Stimulated activated naive CD4-positive, alpha-beta T cell treated with Interleukin-2 at 50 U/mL for 16 hours (primary cell): Measurements from ENCODE around the gene CRLF1.

Experiments
- DNase-seq: peaks from one replicate; lab custom pipeline; 2025; lab: John Stamatoyannopoulos, UW

Gene CRLF1, protein sequence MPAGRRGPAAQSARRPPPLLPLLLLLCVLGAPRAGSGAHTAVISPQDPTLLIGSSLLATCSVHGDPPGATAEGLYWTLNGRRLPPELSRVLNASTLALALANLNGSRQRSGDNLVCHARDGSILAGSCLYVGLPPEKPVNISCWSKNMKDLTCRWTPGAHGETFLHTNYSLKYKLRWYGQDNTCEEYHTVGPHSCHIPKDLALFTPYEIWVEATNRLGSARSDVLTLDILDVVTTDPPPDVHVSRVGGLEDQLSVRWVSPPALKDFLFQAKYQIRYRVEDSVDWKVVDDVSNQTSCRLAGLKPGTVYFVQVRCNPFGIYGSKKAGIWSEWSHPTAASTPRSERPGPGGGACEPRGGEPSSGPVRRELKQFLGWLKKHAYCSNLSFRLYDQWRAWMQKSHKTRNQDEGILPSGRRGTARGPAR

DNA sequence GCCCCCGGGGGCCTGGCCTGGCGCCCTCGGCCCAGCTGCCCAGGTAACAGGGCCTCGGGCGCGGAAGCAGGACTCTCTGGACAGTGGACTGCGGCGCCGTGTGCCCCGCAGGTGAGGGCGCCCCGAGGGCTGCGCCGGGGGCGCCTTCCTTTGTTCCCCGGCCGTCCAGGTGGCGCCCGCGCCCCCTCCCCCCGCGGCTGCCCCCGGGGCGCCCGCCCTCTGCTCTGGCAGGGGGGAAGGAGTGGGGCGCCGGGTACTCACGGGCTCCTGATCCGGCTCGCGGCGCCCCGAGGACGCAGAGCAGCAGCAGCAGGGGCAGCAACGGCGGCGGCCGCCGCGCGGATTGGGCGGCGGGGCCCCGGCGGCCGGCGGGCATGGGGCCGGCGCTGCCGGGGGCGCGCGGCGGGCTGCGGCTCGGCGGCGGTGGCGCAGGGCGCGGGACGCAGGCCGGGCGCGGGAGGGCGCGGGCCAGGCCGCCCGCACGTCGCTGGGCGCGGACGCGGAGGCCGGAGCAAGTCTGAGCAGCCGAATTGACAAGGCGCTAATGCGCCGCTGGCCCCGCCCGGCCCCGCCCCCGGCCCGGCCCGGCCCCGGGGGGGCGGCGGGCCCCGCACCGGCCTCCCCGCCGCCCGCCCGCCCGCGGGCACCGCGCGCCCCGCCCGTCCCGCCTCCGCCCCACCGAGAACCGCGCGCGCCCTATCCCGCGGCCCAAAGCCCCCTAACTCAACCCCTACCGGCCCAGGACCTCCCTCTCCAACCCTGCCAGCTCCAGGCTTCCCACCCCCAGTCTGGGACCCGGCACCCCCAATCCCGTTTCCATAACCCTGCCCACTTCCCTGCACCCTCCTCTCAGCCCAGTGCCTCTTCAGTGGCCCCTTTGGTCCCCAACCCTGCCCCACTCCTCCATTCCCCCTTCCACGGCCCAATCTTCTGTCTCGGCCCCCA lies at the start of gene CRLF1:
Gene CRLF1 (minus strand): TSS at position 519 of the 945 bp plus-strand sequence. CDS start 143 bp downstream, at position 376.
- no peak for DNase-seq

DNA sequence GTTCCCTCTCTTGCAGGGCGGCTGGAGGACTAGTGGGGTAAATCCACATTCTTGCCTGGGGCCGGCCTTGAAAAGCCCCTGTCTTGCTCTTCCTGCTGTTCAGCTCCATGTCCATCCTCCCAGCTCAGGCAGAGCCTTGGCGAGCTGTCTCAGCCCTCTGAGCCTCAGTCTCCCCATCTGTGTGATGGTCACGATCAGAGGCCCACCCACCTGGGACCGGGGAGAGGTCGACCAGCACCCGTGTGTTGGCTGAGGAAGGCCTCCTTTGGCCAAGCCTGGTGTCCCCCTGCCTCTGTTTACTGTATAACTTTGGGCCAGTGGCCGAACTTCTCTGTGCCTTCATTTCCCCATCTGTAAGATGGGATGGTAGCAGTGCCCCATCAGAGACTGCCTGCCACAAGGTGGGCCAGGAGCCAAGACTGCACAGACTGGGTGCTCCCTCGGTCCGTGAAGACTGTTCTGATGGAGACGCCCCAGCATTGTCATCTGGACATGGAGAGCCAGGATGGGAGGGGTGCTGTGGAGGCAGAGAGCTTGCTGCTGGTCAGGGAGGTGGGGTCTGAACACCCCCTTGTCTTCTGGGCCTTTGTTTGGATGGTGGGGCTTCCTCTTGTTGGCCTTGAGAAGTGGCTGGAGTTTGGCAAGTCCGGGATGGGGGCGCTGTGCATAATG lies 48.7 kb upstream of the CRLF1 start:
- no peak for DNase-seq

DNA sequence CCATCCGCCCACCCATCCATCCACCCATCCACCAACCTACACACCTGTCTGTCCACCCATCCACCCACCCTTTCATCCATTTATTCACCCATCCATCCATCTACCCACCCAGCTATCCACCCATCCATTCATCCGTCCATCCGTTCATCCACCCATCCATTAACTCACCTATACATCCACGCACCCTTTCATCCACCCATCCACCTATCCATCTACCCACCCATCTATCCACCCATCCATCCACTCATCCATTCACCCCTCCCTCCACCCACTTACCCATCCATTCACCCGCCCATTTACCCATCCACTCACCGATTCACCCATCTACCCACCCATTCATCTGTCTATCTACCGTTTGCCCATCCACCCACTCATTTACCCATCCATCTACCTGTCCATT lies 47.9 kb upstream of the CRLF1 start:
- DNase-seq, result no peak

DNA sequence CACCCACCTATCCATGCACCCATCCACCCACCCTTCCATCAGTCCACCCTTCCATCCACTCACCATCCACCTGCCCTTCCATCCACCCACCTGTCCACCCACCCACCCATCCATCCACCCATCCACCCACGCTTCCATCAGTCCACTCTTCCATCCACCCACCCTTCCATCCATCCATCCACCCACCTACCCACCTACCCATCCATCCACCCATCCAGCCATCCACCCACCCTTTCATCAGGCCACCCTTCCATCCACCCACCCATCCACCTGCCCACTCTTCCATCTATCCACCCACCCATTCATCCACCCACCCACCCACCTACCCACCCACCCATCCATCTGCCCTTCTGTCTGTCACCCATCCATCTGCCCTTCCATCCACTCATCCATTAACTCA lies 47.3 kb upstream of the CRLF1 start:
- DNase-seq, result no peak

DNA sequence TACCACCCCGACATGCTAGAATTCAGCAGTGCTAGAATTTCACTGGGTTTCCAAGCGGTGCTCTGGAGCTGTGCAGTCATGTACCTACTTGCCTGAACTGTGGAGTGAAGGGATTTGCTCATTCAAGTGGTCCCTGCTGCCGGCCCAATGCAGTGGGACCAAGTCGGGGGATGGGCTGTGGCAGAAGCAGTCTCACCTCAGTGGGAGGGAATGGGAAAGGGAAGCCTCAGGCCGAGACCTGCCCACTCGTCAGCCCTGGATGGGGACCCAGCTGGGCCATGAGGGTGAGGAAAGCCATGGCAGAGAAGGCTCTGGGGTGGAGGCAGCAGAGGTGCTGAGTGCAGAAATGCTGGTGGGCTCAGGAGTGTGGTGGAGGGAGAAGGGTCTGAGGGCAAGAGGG lies 45.1 kb upstream of the CRLF1 start:
- no peak for DNase-seq

DNA sequence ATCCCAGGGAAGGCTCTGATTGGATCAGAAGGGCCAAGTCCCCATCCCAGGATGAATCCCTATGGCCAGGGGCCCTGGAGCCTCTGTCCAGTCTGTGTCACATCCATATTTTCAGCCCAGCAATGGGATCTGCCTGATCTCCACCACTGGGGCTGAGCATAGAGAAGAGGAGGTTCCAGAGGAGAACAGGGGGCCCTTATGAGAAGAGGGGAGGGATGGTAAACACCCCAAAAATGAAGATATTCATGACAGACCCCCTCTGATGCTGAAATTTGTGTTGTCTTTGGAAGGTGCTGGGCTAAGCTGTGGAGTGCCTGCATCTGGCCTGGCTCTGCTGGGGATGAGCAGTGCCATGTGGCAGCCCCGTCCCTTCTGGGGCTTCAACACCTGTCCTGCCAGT lies 44.7 kb upstream of the CRLF1 start:
- no peak for DNase-seq

DNA sequence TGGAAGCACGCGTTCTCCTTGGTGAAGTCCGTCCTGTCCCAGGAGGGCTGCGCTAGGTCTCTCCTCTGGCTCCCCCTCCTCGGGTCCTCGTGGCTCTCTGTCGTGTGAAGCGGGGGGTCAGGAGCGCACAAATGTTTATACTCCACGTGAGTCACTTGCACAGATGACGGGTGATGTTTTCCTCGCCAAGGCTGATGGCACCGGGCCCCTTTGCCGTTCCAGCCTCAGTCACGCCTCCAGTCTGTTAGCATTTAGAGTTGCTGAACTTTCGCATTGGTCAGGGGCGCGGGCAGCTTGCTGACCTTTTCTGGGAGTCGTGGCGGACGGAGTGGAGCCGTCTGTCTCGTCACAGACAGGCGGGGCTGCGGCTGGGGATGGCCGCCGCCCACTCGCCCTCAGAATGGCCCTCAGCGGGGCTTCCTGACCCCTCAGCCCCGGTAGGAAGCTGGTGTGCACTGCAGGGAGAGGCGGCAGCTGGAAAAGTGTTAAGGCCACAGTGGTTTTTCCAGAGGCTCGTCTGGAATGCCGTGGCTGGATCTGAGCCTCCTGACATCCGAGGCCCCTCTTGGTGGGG lies 44.0 kb upstream of the CRLF1 start:
- DNase-seq, result no peak

DNA sequence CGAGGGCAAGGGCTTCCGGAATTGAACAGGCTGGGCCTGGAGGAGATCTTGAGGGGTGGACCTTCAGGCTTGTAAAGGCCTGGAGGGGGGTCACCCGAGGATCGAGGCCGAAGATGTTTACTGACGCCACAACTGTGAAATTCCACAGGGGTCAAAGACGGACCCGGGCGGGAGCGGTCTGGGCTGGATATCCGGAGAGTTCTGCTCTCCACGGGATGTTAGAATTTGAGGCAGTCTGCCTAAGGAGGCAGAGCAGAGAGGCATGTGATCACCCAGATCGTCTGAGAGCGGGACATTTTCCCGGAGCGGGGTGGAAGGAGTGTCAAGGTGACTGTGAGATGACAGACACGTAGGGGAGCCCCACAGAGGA lies 43.4 kb upstream of the CRLF1 start:
- DNase-seq, result no peak

DNA sequence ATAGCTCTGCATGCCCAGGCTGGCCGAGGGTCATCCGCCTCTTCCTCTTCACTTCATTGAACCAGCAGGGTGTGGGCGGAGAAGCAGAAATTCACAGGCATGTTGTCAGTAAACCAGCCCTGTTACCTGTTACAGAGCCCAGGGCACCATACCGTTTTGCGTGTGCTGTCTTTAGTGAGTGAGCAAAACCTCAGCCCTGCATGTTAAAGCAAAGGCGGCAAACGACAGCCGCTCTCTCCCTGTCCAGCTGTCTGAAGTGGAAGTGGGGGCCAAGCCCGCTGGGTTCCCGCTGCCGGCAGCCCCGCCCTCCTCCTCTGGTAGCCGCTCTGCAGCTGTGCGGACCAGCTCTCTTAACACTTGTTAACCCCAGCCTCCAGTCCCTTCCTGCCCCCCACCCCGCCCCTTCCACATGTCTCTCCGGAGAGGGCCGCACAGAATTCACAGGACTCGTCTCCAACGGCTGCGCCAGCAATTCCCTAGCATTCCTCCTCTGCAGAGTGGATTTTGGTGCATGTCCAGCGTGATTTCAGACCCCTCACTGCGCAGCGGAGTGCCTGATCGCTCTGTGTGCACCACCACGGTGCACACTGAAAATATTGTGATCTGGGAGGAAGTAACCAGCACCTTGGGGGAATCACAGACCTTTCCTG lies 42.9 kb upstream of the CRLF1 start:
- no peak for DNase-seq

DNA sequence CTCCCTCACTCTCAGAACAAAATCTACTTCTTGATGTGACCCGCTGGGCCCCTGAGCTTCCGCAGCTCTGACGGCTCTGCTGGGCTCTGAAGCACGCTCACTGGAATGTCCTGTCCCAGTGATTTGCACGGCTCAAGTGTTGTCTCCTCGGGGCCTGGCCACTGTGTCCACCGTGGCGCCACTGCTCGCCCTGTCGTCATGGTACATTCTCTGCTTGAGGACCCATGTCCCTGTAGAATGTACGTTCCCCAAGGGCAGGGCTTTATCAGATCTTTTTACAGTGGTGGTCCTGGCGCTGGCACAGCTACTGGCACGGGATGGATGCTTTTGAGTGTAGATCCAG lies 42.3 kb upstream of the CRLF1 start:
- DNase-seq, result no peak

DNA sequence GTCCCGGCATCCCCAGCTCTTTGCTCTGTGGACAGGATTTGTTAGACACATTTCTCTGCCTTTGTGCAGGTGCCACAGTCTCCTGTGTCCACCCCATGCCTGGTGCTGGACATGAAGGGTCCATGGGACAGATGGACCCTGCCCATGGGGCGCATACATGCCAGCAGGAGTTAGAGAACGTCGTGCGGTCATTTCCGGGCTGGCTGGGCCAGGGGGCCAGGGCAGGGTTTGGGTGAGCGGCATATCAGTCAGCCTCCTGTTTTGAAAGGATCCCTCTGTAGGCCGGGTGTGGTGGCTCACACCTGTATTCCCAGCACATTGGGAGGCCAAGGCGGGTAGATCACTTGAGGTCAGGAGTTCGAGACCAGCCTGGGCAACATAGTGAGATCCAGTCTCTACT lies 41.2 kb upstream of the CRLF1 start:
- no peak for DNase-seq

DNA sequence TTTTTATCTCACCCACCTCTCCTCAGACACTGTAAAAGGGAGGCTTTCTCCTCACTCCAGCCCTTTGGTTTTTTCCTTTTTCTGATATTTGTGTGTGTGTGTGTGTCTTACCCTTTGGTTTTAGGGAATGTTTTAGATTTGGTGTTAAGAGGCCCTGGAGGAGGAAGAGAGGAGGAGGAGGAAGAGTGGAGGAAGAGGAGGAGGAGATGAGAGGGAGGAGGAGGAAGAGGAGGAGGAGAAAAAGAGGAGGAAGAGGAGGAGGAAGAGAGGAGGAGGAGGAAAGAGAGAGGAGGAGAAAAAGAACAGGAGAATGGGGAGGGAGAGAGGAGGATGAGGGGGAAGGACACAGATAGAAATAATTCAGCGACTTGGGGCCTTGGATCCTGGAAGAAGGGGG lies 40.8 kb upstream of the CRLF1 start:
- no peak for DNase-seq

DNA sequence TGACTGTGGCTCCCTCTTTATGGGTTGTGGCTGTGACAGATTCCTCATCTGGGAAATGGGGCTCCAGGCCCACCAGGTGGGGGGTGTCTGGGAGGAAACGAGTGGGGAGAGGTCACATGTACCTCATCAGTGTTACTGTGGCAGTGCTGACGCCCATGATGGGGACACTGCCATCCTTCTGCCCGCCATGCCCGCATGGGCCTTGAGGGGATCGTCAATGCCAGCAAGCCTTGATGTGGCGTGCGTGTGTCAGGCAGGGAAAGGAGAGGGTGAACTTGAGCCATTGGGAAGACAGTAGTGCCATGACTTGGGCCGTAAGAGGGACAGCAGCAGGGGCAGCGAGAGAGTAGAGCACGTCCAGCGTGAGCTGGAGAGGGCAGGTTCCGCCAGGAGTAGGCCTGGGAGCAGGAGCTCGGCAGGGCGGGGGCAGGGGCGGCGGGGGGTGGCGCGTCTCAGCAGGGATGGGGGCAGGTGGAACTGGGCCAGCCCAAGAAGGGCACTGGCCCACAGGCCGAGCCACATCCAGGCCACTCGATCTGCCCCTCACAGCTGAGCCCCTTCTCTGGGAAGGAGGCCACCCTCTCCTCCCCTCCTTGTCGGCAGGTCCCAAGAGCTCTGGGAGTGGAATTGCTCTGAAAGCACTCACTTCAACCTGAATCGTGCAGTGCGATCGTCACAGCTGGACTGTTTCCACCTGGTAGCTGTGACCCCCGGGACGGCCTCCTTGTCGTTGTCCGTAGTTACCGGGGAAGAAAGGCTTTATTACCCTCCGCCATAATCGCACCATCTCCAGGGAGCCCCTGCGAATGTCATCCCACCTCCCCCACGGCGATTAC lies 40.2 kb upstream of the CRLF1 start:
- no peak for DNase-seq

DNA sequence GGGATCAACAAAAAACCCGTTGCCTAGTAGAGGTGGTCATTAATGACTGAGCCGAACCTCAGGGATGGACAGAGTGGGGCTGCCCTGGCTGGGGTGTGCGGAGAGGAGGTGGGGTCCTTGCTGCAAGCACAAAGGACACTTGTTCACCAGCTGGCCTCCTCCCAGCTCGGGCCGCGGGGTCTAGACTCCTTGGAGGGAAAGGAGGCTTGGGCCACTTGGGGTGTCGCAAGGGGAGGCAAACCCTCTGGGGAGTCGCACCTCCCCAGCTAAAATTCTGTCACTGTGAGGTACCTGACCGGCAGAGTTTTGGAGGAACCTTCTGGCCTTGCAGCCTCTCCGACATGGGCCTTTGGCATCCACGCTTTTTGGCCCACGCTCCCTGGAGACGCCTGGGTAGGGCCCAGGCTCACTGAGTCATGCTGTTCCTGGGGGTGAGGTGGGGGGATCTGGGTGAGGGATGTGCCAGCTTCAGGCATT lies 38.5 kb upstream of the CRLF1 start:
- DNase-seq, result no peak

DNA sequence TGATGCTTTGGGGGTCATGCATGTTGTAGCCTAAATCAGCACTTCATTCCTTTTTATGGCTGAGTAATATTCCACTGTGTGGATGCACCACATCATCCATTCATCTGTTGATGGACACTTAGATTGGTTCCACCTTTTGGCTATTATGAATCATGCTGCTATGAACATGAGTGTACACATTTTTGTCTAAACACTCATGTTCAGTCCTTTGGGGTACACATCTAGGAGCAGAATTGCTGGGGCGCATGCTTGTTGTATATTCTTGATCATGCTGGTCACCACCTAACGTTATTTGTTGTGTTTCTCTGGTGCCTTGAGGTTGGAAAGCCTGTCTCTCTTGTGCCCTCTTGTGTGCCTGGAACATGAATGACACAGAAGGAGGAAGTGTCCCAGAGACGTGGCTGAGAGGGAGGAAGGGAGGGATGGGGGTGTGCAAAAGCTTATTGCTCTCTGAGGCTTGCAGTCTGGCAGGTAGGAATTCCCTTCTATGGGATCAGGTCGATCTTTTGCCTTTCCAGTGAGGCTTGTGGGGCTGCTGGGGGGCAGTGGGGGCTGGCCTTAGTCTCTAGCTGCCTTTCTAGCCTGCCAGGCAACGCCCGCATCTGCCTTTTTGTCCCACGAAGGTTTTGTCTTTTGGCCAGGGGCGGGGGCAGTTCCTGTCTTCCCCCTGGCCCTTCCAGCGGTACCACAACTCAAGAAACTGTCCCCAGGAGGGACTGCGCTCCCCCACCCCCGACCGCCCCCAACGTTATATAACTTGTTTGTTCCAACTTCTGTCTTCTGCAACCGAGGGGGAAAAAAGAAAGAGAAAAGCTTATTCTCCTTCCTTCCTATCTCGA lies 37.8 kb upstream of the CRLF1 start:
- DNase-seq, result no peak

DNA sequence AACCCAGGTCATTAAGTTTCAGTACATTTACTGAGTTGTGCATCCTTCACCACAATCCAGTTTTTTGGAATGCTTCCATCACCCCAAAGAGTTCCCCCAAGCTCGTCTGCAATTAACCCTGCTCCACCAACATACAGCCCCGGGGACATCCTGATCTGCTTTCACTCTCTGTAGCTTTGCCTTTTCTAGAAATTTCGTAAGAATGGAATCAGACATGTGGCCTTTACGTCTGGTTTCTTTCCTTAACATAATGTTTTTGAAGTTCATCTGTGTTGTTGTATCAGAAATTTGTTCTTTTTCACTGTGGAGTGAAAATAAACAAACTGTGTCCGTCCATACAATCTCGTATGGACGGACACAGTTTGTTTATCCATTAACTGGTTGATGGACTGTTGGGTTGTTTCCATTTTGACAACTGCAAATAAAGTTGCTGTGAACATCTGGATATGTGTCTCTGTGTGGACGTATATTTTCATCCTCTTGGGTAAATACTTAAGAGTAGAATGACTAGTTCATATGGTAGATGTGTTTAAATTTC lies 33.2 kb upstream of the CRLF1 start:
- no peak for DNase-seq

DNA sequence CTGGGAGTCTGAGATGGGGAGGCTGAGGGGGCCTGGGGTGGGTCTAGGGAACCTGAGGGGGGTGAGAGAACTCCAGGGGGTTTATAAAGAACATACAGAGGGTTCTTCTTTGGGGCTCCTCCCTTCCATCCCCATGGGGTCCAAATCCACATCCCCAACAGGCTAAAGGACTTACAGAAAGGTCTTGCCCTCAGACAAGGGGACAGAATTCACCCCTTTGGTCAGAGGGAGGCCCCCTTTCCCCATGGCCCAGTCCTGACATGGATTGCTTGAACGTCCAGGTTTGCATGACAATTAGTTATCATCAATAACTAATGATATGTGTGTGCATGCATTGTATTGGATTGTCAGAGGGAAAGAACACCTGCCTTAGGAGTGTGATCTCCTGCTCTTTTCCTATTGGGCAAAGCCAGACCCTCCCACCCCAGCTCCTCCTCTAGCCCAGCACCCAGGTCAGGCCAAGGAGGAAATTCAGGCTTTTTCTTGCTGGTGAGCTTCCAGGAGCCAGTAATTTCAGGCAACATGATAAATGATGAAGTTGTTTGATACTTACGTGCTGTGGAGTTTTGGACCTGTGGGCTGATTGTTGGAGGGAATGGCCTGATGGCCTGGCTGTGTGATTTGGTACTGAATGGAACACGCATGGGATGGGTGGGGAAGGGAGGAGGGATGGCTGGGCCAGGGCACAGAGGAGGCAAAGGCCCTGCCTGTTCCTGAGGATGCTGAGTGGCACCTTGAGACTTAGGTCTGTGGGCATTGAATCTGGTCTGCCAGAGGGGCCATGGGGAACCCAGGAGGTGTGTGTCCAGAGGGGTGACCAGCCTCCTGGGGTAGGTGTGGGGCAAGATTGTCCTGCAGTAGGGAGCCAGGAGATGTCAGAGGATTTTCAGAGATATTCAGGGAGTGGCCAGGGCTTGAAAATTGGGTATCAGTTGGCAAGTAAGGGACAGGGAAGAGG lies 31.4 kb upstream of the CRLF1 start:
- DNase-seq, result no peak

DNA sequence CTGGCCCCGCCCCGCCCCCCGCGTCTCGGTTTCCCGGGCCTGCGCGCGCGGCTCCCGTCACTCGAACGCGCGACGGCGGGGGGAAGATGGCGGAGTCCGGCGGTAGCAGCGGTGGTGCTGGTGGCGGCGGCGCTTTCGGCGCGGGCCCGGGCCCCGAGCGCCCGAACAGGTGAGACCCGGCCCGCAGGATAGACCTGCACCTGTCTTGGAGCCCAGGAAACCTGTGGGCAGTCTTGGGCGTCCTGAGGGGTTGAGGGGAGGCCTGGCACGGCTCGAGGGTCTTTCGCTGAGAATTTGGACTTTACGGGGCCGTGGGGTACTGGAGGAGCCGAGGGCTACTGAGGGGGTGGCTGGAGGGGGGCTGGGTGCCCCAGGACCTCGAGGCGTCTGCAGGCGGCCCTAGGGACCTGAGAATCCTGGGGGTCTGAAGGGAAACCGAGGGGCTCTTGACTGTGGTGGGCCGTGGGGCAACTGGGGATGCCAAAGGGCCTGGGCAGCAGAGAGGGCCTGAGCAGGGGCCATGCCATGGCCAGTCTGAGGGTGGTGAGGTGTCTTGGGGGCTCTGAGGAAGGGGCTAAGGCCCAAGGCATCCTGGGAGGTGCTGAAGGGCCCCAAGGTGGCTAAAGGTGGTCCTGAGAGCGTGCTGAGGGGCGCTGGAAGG lies 30.5 kb upstream of the CRLF1 start, which contains the start of gene KLHL26:
Gene KLHL26 (plus strand): TSS at position 60 of the 661 bp plus-strand sequence. CDS start 27 bp downstream, at position 87.
- DNase-seq, result no peak
